ENCODE results near the gene ZSWIM6.
A peak's percentile ranks its signal among the peaks of the same experiment; 100 is the strongest.
"Not testable (repeated sequence)": the region's sequence is repeated elsewhere in the genome, so short reads cannot be mapped to it uniquely, and the experiment has no call there.

The ZSWIM6 gene

GRCh38 chr5:61407706-61408270, 75.7 kb downstream of the ZSWIM6 start:
- no peak for DNase-seq (ENCODE audit: low read depth)

- peak; percentile 98 for DNase-seq (ENCODE audit: low read depth)
Observed at GRCh38 chr5:61408476-61409168, 76.6 kb downstream of the ZSWIM6 start.

GRCh38 chr5:61409568-61409967, 77.5 kb downstream of the ZSWIM6 start:
- no peak for DNase-seq (ENCODE audit: low read depth)

GRCh38 chr5:61410811-61411210, 78.8 kb downstream of the ZSWIM6 start:
- DNase-seq (ENCODE audit: low read depth), result no peak

- DNase-seq (ENCODE audit: low read depth), result no peak
Observed at GRCh38 chr5:61412361-61412760, 80.3 kb downstream of the ZSWIM6 start.

GRCh38 chr5:61413205-61413604, 81.1 kb downstream of the ZSWIM6 start:
- not testable (repeated sequence) for DNase-seq (ENCODE audit: low read depth)

GRCh38 chr5:61414806-61415205, 82.7 kb downstream of the ZSWIM6 start:
- no peak for DNase-seq (ENCODE audit: low read depth)

- no peak for DNase-seq (ENCODE audit: low read depth)
Observed at GRCh38 chr5:61416010-61416409, 84.0 kb downstream of the ZSWIM6 start.

- DNase-seq (ENCODE audit: low read depth), result no peak
Observed at GRCh38 chr5:61416420-61416819, 84.4 kb downstream of the ZSWIM6 start.

- DNase-seq (ENCODE audit: low read depth), result no peak
Observed at GRCh38 chr5:61417340-61417739, 85.3 kb downstream of the ZSWIM6 start.

- no peak for DNase-seq (ENCODE audit: low read depth)
Observed at GRCh38 chr5:61417851-61418250, 85.8 kb downstream of the ZSWIM6 start.

GRCh38 chr5:61419106-61419505, 87.0 kb downstream of the ZSWIM6 start:
- DNase-seq (ENCODE audit: low read depth), result no peak

GRCh38 chr5:61420016-61420415, 88.0 kb downstream of the ZSWIM6 start:
- no peak for DNase-seq (ENCODE audit: low read depth)

GRCh38 chr5:61421262-61421661, 89.2 kb downstream of the ZSWIM6 start:
- DNase-seq (ENCODE audit: low read depth), result not testable (repeated sequence)

- no peak for DNase-seq (ENCODE audit: low read depth)
Observed at GRCh38 chr5:61423487-61424145, 91.6 kb downstream of the ZSWIM6 start.

- DNase-seq (ENCODE audit: low read depth), result no peak
Observed at GRCh38 chr5:61425918-61426317, 93.9 kb downstream of the ZSWIM6 start.

GRCh38 chr5:61429906-61430305, 97.8 kb downstream of the ZSWIM6 start:
- DNase-seq (ENCODE audit: low read depth), result no peak

GRCh38 chr5:61431923-61432620, 100.0 kb downstream of the ZSWIM6 start:
- DNase-seq (ENCODE audit: low read depth), result no peak

GRCh38 chr5:61435368-61435767, 103.3 kb downstream of the ZSWIM6 start:
- DNase-seq (ENCODE audit: low read depth), result no peak

GRCh38 chr5:61438298-61438970, 106.4 kb downstream of the ZSWIM6 start:
- no peak for DNase-seq (ENCODE audit: low read depth)

GRCh38 chr5:61440086-61440485, 108.0 kb downstream of the ZSWIM6 start:
- DNase-seq (ENCODE audit: low read depth), result no peak

- no peak for DNase-seq (ENCODE audit: low read depth)
Observed at GRCh38 chr5:61440596-61440995, 108.5 kb downstream of the ZSWIM6 start.

Data from stimulated activated CD8-positive, alpha-beta memory T cell treated with anti-CD3 and anti-CD28 coated beads, Interleukin-4, amount 100 ng/mL, for 24 hours (primary cell).